A549 (cell line): ENCODE results near the gene ATP1A2.

ENCODE experiments used
- CTCF ChIP-seq: fragments of >200 bp; sonication (Bioruptor Twin); formaldehyde crosslinking; IDR thresholded peaks from 3 replicates; pipeline ENCODE4 v1.5.1; 2016
- EP300 ChIP-seq, 2 experiments: fragments of >200 bp; sonication (Bioruptor Twin); formaldehyde crosslinking; IDR thresholded peaks; 2 replicates in 1 of 2; 3 replicates in 1 of 2; pipeline ENCODE4 v1.6.1; 2016 to 2017
- POLR2A ChIP-seq: IDR thresholded peaks from 2 replicates; pipeline ENCODE4 v1.6.1; 2012; ENCODE audit warnings: mild to moderate bottlenecking, low read length
- SMC3 ChIP-seq: fragments of >200 bp; sonication (Bioruptor Twin); formaldehyde crosslinking; IDR thresholded peaks from 3 replicates; pipeline ENCODE4 v1.6.1; 2018; ENCODE audit warnings: inconsistent platforms
- USF2 ChIP-seq: fragments of 450-650 bp; IDR thresholded peaks from 2 replicates; pipeline ENCODE4 v1.6.1; 2014; ENCODE audit warnings: antibody characterized with exemption

DNA sequence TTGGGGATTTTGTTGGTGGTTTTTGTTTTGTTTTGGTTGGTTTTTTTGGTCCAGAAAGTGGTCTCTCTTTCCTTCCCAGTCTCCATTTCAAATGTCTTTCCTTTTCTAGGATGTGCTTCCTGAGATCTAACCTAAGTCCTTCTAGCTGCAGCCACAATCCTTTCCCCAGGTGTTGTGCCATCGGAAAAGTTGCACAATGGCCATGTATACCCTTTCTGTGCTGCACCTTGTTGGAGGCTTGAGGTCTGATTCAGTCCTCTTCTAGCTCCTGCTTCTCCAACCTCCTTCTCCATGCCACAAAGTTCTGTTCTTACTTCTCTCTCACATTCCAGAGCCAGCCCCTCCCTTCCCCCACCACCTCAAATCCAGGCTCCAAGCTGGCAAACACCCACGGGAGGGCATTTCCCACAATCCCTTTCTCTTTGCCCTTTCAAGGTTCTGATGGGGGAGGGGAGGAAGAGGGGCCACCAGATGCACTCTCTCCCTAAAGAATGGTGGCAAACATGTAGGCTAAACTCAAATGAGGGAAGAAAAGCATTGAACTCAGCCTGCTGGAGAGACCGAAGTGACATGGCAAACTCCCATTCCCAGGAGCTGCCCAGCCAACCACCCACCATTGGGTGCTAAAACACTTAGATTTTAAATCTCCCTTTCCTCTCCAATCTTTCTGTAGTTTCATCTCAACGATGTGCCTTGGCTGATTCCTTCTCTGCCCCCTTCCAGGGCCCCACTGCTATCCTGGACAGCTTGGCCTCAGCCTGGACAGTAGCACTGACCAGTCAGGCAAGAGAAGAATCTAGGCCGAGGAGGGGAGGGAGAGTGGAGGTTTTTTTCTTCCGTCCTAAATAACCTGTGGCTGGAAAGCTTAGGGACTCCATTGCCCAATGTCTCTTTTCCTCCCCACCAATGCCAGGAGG is 48.5 kb upstream of the ATP1A2 start:
- no peak for TF ChIP-seq SMC3
- no peak for TF ChIP-seq EP300 (IDR thresholded peaks at IDR 0.05)
- TF ChIP-seq CTCF, result no peak
- TF ChIP-seq POLR2A, result no peak
- no peak for TF ChIP-seq USF2
